Ishikawa (cell line): ENCODE data around the gene POU3F1.

Source experiments
- CREB1 ChIP-seq: IDR thresholded peaks from 2 replicates; pipeline ENCODE4 v1.6.1; 2012; ENCODE audit warnings: low read depth
- EGR1 ChIP-seq: IDR thresholded peaks from 2 replicates; pipeline ENCODE4 v1.6.1; 2012
- EP300 ChIP-seq: IDR thresholded peaks from 2 replicates; pipeline ENCODE4 v1.6.1; 2012; ENCODE audit warnings: borderline replicate concordance
- FOXM1 ChIP-seq: IDR thresholded peaks from 2 replicates; pipeline ENCODE4 v1.6.1; 2012; ENCODE audit warnings: low read depth, borderline replicate concordance
- NFIC ChIP-seq: IDR thresholded peaks from 2 replicates; pipeline ENCODE4 v1.6.1; 2012
- RAD21 ChIP-seq: IDR thresholded peaks from 2 replicates; pipeline ENCODE4 v1.6.1; 2012; ENCODE audit warnings: low read depth
- TAF1 ChIP-seq: IDR thresholded peaks from 2 replicates; pipeline ENCODE4 v1.6.1; 2012; ENCODE audit warnings: low read depth, mild to moderate bottlenecking
- TCF12 ChIP-seq: IDR thresholded peaks from 2 replicates; pipeline ENCODE4 v1.6.1; 2012; ENCODE audit warnings: low read depth
- TEAD4 ChIP-seq: IDR thresholded peaks from 2 replicates; pipeline ENCODE4 v1.6.1; 2012
- TF ChIP-seq, protein P1 (sequence below): IDR thresholded peaks from 2 replicates; pipeline ENCODE4 v1.6.1; 2012
- TF ChIP-seq, protein P2 (sequence below): IDR thresholded peaks from 2 replicates; pipeline ENCODE4 v1.6.1; 2012; ENCODE audit warnings: low read depth, mild to moderate bottlenecking
- TF ChIP-seq, protein P3 (sequence below): IDR thresholded peaks from 2 replicates; pipeline ENCODE4 v1.6.1; 2012

DNA sequence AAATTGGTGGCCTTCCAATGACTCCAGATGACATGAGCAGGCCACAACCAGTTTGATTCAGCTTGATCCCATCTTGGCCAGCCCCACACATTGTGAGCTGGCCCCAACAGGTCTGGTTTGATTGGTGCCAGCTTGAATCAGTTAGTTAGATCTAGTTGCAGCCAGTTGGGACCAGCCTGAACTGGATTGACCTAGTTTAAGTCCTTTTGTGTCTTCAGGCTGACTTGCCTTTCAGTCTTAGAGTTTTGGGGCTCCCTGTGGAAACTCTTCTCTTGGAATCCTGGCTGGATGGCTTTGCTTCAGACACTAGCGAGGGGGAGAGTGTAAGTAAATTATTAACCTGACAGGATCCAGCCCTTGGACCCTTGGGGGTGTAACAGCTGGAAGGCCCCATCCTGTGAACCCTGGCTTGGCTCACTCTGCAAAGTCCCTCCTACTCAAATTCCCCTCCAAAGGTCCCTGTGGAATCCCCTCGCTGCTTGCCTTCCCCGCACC is 36.2 kb upstream of the POU3F1 start:
- no peak for TF ChIP-seq NFIC
- TF ChIP-seq TEAD4, result no peak
- TF ChIP-seq EGR1, result no peak
- TF ChIP-seq CREB1, result no peak
- TF ChIP-seq TAF1, result no peak
- TF ChIP-seq, protein P1, sequence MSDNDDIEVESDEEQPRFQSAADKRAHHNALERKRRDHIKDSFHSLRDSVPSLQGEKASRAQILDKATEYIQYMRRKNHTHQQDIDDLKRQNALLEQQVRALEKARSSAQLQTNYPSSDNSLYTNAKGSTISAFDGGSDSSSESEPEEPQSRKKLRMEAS, result no peak
- TF ChIP-seq TCF12, result no peak
- TF ChIP-seq EP300, result no peak
- TF ChIP-seq FOXM1, result no peak
- no peak for TF ChIP-seq RAD21
- TF ChIP-seq, protein P2, sequence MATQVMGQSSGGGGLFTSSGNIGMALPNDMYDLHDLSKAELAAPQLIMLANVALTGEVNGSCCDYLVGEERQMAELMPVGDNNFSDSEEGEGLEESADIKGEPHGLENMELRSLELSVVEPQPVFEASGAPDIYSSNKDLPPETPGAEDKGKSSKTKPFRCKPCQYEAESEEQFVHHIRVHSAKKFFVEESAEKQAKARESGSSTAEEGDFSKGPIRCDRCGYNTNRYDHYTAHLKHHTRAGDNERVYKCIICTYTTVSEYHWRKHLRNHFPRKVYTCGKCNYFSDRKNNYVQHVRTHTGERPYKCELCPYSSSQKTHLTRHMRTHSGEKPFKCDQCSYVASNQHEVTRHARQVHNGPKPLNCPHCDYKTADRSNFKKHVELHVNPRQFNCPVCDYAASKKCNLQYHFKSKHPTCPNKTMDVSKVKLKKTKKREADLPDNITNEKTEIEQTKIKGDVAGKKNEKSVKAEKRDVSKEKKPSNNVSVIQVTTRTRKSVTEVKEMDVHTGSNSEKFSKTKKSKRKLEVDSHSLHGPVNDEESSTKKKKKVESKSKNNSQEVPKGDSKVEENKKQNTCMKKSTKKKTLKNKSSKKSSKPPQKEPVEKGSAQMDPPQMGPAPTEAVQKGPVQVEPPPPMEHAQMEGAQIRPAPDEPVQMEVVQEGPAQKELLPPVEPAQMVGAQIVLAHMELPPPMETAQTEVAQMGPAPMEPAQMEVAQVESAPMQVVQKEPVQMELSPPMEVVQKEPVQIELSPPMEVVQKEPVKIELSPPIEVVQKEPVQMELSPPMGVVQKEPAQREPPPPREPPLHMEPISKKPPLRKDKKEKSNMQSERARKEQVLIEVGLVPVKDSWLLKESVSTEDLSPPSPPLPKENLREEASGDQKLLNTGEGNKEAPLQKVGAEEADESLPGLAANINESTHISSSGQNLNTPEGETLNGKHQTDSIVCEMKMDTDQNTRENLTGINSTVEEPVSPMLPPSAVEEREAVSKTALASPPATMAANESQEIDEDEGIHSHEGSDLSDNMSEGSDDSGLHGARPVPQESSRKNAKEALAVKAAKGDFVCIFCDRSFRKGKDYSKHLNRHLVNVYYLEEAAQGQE, result no peak
- TF ChIP-seq, protein P3, sequence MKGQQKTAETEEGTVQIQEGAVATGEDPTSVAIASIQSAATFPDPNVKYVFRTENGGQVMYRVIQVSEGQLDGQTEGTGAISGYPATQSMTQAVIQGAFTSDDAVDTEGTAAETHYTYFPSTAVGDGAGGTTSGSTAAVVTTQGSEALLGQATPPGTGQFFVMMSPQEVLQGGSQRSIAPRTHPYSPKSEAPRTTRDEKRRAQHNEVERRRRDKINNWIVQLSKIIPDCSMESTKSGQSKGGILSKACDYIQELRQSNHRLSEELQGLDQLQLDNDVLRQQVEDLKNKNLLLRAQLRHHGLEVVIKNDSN, result no peak
